Measurements from ENCODE around the gene APBB3. TPM values are rescaled to one million over a fixed set of nuclear protein-coding genes. Genes with fewer than 3 reads are reported as not detected.

Gene APBB3
- total and polyA plus RNA-seq, 9 of the 15 experiments (the other 6 are each of a cell fraction or from before 2014, with no cell fraction given): 0.17 to 24.3 (median 9.5) TPM

GRCh38 chr5:140557136-140557805 lies 7.1 kb downstream of the APBB3 start, which contains the start of gene SRA1 (continued):
- no peak for TF ChIP-seq TSHZ1 (CRISPR knock-in tag; IDR thresholded peaks at IDR 0.05)
- TF ChIP-seq TFAM (CRISPR knock-in tag; conservative IDR thresholded peaks at IDR 0.05): no peak
- TF ChIP-seq SPI1 (IDR thresholded peaks at IDR 0.05; ENCODE audit: borderline replicate concordance, low read depth, low read length): peak; percentile 91
- TF ChIP-seq ELK1 (CRISPR knock-in tag; IDR thresholded peaks at IDR 0.05): no peak
- TF ChIP-seq ZNF644 (tag; IDR thresholded peaks at IDR 0.05; ENCODE audit: low read depth): no peak
- no peak for TF ChIP-seq TGIF2 (CRISPR knock-in tag; IDR thresholded peaks at IDR 0.05)
- TF ChIP-seq MNT (conservative IDR thresholded peaks at IDR 0.05): peak; percentile 56 to 82
- TF ChIP-seq HDAC6 (IDR thresholded peaks at IDR 0.05; ENCODE audit: low read depth, low read length): no peak
- peak; percentile 57; the same call in 1 of the 2 replicates for TF ChIP-seq MTA3 (IDR thresholded peaks at IDR 0.05; ENCODE audit: borderline replicate concordance)
- no peak for TF ChIP-seq IFI16 (CRISPR knock-in tag; IDR thresholded peaks at IDR 0.05)
- TF ChIP-seq ZBTB11 (CRISPR knock-in tag; IDR thresholded peaks at IDR 0.05): peak in 2 of 3 experiments; percentile 55 to 88; a peak in 4 of 6 replicates
- TF ChIP-seq LEF1 (IDR thresholded peaks at IDR 0.05): no peak
- 0 out of 2 replicates have a peak, but pooled peaks have one; percentile 51 for TF ChIP-seq FOXP4 (CRISPR knock-in tag; IDR thresholded peaks at IDR 0.05; ENCODE audit: borderline replicate concordance)
- no peak for TF ChIP-seq SLC30A9 (CRISPR knock-in tag; IDR thresholded peaks at IDR 0.05)

Data from K562 (cell line).